HCT116 (cell line): Measurements from ENCODE around the gene MGRN1. TPM values are rescaled to one million over a fixed set of nuclear protein-coding genes. Genes with fewer than 3 reads are reported as not detected.

Experiments
- ATAC-seq: fragments of 200-7000 bp; cut with Tn5 transposase; 2 replicates; pipeline ENCODE4 v1.9.1; 2020; ENCODE audit warnings: mild to moderate bottlenecking, moderate library complexity
- BruUV-seq: library from RNA; stranded (reverse); fragments of 400-500 nt; replicated peaks from 2 replicates; lab custom pipeline; 2021; lab: Mats Ljungman, UMichigan
- CTCF ChIA-PET: fragments of 300-600 bp; sonication (Branson Sonifier 250); formaldehyde crosslinking; loops from one replicate; lab custom pipeline; 2021; ENCODE audit warnings: antibody characterized with exemption; lab: Charles Lee
- POLR2A ChIA-PET: fragments of 300-600, 350-600 bp; sonication (Branson Sonifier 250); formaldehyde crosslinking; loops from one replicate; lab custom pipeline; 2021; ENCODE audit warnings: antibody characterized with exemption; lab: Charles Lee
- RAD21 ChIA-PET, 2 experiments: fragments of 300-600 bp; sonication (Branson Sonifier 250); formaldehyde crosslinking; loops; one replicate each; lab custom pipeline; 2023; ENCODE audit warnings: low total read pairs in 2 of 2; ENCODE audit not compliant: uncharacterized antibody in 2 of 2, unreplicated experiment in 2 of 2, low non-redundant PET in 1 of 2; lab: Charles Lee
- DNase-seq: peaks from one replicate; pipeline ENCODE4 v3.0.0-alpha.2; 2010; ENCODE audit warnings: low read depth, low spot score
- H2AFZ ChIP-seq: fragments of 200-600 bp; shearing (Covaris generic), sonication (generic); 2 replicates; pipeline ENCODE4 v1.6.1; 2017; ENCODE audit warnings: low read depth, mixed run types, mixed read lengths, antibody characterized with exemption, low read length; ENCODE audit not compliant: poor library complexity, severe bottlenecking
- H3K27ac ChIP-seq: 2 replicates; pipeline ENCODE4 v1.5.1; 2012; ENCODE audit warnings: low read depth, low read length
- H3K27me3 ChIP-seq: fragments of 200-600 bp; sonication (generic); 2 replicates; pipeline ENCODE4 v1.6.1; 2016; ENCODE audit warnings: mixed run types, low read length, mixed read lengths; ENCODE audit not compliant: insufficient read depth
- H3K36me3 ChIP-seq, 2 experiments: fragments of 200-500 bp in 1 of 2; fragments of 200-600 bp in 1 of 2; sonication (Bioruptor generic) in 1 of 2; sonication (generic) in 1 of 2; 2 replicates each; pipeline versions ENCODE4 v1.5.1 to v1.6.1; 2014 to 2016; ENCODE audit warnings: low read length in 2 of 2, inconsistent platforms in 1 of 2, mixed read lengths in 1 of 2, mixed run types in 1 of 2; ENCODE audit not compliant: insufficient read depth in 2 of 2, control insufficient read depth in 1 of 2
- H3K4me1 ChIP-seq, 2 experiments: fragments of 200-600 bp in 1 of 2; sonication (generic) in 1 of 2; 2 replicates each; pipeline versions ENCODE4 v1.5.1 to v1.6.1; 2012 to 2017; ENCODE audit warnings: low read length in 2 of 2, inconsistent platforms in 1 of 2, mild to moderate bottlenecking in 1 of 2, mixed read lengths in 1 of 2, mixed run types in 1 of 2, moderate library complexity in 1 of 2; ENCODE audit not compliant: insufficient read depth in 2 of 2, control insufficient read depth in 1 of 2
- H3K4me2 ChIP-seq: fragments of 200-600 bp; sonication (generic); 2 replicates; pipeline ENCODE4 v1.6.1; 2017; ENCODE audit warnings: mixed run types, low read length, mixed read lengths
- H3K4me3 ChIP-seq, 2 experiments: fragments of 200-600 bp in 1 of 2; sonication (generic) in 1 of 2; replicated peaks in 1 of 2; 2 replicates each; pipeline ENCODE4 v1.5.1; 2011 to 2016; ENCODE audit warnings: low read length in 2 of 2, control low read depth in 1 of 2, low read depth in 1 of 2, mild to moderate bottlenecking in 1 of 2, mixed read lengths in 1 of 2, mixed run types in 1 of 2
- H3K79me2 ChIP-seq: fragments of 200-600 bp; sonication (generic); 2 replicates; pipeline ENCODE4 v1.6.1; 2017; ENCODE audit warnings: mild to moderate bottlenecking, mixed run types, low read length, moderate library complexity, mixed read lengths; ENCODE audit not compliant: insufficient read depth
- H3K9ac ChIP-seq: fragments of 200-600 bp; sonication (generic); 2 replicates; pipeline ENCODE4 v1.6.1; 2016; ENCODE audit warnings: low read length, mixed read lengths
- H3K9me2 ChIP-seq: fragments of 200-600 bp; sonication (generic), shearing (Covaris generic); 2 replicates; pipeline ENCODE4 v1.6.1; 2017; ENCODE audit warnings: mixed run types, mild to moderate bottlenecking, moderate library complexity; ENCODE audit not compliant: insufficient read depth
- H3K9me3 ChIP-seq, 2 experiments: fragments of 200-500 bp in 1 of 2; fragments of 200-600 bp in 1 of 2; sonication (Bioruptor generic) in 1 of 2; sonication (generic) in 1 of 2; 2 replicates each; pipeline ENCODE4 v1.6.1; 2014 to 2017; ENCODE audit warnings: low read length in 2 of 2, mixed read lengths in 2 of 2, inconsistent platforms in 1 of 2, low read depth in 1 of 2, mild to moderate bottlenecking in 1 of 2, mixed run types in 1 of 2, moderate library complexity in 1 of 2; ENCODE audit not compliant: control insufficient read depth in 1 of 2, insufficient read depth in 1 of 2
- H4K20me1 ChIP-seq: fragments of 200-600 bp; sonication (generic), shearing (Covaris generic); 2 replicates; pipeline ENCODE4 v1.6.1; 2017; ENCODE audit warnings: mixed run types, mild to moderate bottlenecking, moderate library complexity; ENCODE audit not compliant: insufficient read depth
- CTCF ChIP-seq, 3 experiments: fragments of 200-600 bp in 1 of 3; sonication (generic) in 1 of 3; IDR thresholded peaks in 2 of 3; conservative IDR thresholded peaks in 1 of 3; 2 replicates each; pipeline ENCODE4 v1.5.1; 2012 to 2017; ENCODE audit warnings: low read depth in 2 of 3, low read length in 2 of 3, antibody characterized with exemption in 1 of 3, borderline replicate concordance in 1 of 3, control low read depth in 1 of 3, mild to moderate bottlenecking in 1 of 3, mixed read lengths in 1 of 3, mixed run types in 1 of 3, moderate library complexity in 1 of 3; ENCODE audit not compliant: insufficient read depth in 1 of 3
- ELF1 ChIP-seq: IDR thresholded peaks from 2 replicates; pipeline ENCODE4 v1.6.1; 2012; ENCODE audit warnings: low read depth, borderline replicate concordance
- EZH2phosphoT487 ChIP-seq: fragments of 200-600 bp; IDR thresholded peaks from 2 replicates; pipeline ENCODE4 v1.6.1; 2018; ENCODE audit warnings: antibody characterized with exemption, borderline replicate concordance
- MAX ChIP-seq: IDR thresholded peaks from 2 replicates; pipeline ENCODE4 v1.6.1; 2012
- RAD21 ChIP-seq: IDR thresholded peaks from 2 replicates; pipeline ENCODE4 v1.6.1; 2012; ENCODE audit warnings: low read depth, mild to moderate bottlenecking
- REST ChIP-seq: IDR thresholded peaks from 2 replicates; pipeline ENCODE4 v1.6.1; 2012; ENCODE audit warnings: low read depth
- SIN3A ChIP-seq: IDR thresholded peaks from 2 replicates; pipeline ENCODE4 v1.6.1; 2012; ENCODE audit warnings: low read depth
- SP1 ChIP-seq: IDR thresholded peaks from 2 replicates; pipeline ENCODE4 v1.6.1; 2012; ENCODE audit warnings: low read depth
- SRF ChIP-seq: IDR thresholded peaks from 2 replicates; pipeline ENCODE4 v1.6.1; 2012; ENCODE audit warnings: low read depth
- ZFX ChIP-seq: fragments of 450-650 bp; IDR thresholded peaks from 2 replicates; pipeline ENCODE4 v1.6.1; 2017
- ZNF274 ChIP-seq: fragments of 200-500 bp; sonication (Bioruptor generic); IDR thresholded peaks from 2 replicates; pipeline ENCODE4 v1.6.1; 2014; ENCODE audit warnings: mild to moderate bottlenecking, low read depth, low read length, inconsistent platforms
- intact Hi-C: fragments of 100-400 bp; cut with micrococcal nuclease; formaldehyde crosslinking; loops from 2 replicates; pipeline ENCODE4 v1.10.0; 2022
- total RNA-seq: library from RNA; stranded (reverse); gene quantifications from one replicate; pipeline ENCODE4 v1.2.1, GENCODE V29; 2021; ENCODE audit not compliant: unreplicated experiment

The MGRN1 gene
- total RNA-seq, 1 experiment from 2014 or later: 50.6 TPM

GRCh38 chr16:4608704-4608980, 16.0 kb upstream of the MGRN1 start:
- peaks cover 32% of the 10 kb centered on the region for H3K79me2 ChIP-seq
- no peak overlapping the region for H3K4me3 ChIP-seq
- no peak overlapping the region for H3K27ac ChIP-seq
- no peak for TF ChIP-seq CTCF (IDR thresholded peaks at IDR 0.05 in 2 of 3, conservative IDR thresholded peaks at IDR 0.05 in 1 of 3; ENCODE audit: borderline replicate concordance in 1 of 3, insufficient read depth in 1 of 3, low read depth in 2 of 3, low read length in 2 of 3)
- TF ChIP-seq SP1: no peak
- TF ChIP-seq ZNF274: no peak
- no peak for TF ChIP-seq SIN3A
- TF ChIP-seq MAX: no peak
- TF ChIP-seq EZH2phosphoT487: no peak
- TF ChIP-seq REST: no peak
- TF ChIP-seq SRF: no peak
- no peak for TF ChIP-seq ZFX
- TF ChIP-seq ELF1: no peak
- TF ChIP-seq RAD21: no peak
- no peak overlapping the region for H3K9ac ChIP-seq
- H3K36me3 ChIP-seq: peaks cover 0 to 12% of the 10 kb centered on the region in 2 experiments; a peak in 3 of 4 replicates
- no peaks in the 10 kb centered on the region for H3K27me3 ChIP-seq
- H2AFZ ChIP-seq: no peak overlapping the region
- H3K9me2 ChIP-seq: no peaks in the 10 kb centered on the region
- H3K4me2 ChIP-seq: no peak overlapping the region
- POLR2A ChIA-PET: no interaction called here
- no peaks in the 10 kb centered on the region for H4K20me1 ChIP-seq
- BruUV-seq: no TSS peak
- no peaks in the 10 kb centered on the region for H3K9me3 ChIP-seq
- peaks cover 12 to 13% of the 10 kb centered on the region in 2 experiments for H3K4me1 ChIP-seq
- DNase-seq (no peak), ATAC-seq (no peak)
- RAD21 ChIA-PET: no interaction called here
- intact Hi-C loops: no loop called here
- CTCF ChIA-PET: no interaction called here
